ENCODE results near the gene PDCD7. TPM values are rescaled to one million over a fixed set of nuclear protein-coding genes. Genes with fewer than 3 reads are reported as not detected.
"Not testable (repeated sequence)": the region's sequence is repeated elsewhere in the genome, so short reads cannot be mapped to it uniquely, and the experiment has no call there.

Gene PDCD7
- total RNA-seq, 1 experiment from 2014 or later = 26.2 TPM

DNA sequence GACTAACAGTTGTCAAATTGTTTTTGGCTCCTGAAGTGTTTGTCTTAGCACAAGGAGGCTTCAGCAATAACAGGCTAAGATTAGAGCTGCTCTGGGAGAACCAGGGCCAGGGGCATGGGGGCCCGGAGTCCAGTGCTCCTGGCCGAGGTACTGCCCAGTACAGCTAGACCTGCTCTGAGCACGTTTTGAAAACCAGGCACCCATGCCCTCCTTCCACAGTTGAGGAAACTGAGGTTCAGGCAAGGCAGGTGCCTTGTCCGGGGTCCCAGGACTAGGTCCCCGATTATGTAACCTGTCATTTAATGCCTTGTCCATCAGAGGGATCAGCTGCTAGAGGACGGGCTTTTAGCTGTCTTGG is 37.9 kb downstream of the PDCD7 start:
- Histone ChIP-seq H3K4me3 (ENCODE audit: low read depth, low read length) (no peak overlapping the region), H3K9me3 (no peaks in the 10 kb centered on the region), H3K27me3 (replicated peaks; ENCODE audit: control insufficient read depth, insufficient read depth, low read length) (no peaks in the 10 kb centered on the region), H3K4me1 (peaks cover 20% of the 10 kb centered on the region), H3K36me3 (ENCODE audit: control insufficient read depth, insufficient read depth, low read length) (no peaks in the 10 kb centered on the region; the same call in 1 of the 2 replicates)
- peaks cover 7% of the 10 kb centered on the region for H3K4me1 Mint-ChIP-seq (ENCODE audit: low read depth, unreplicated experiment)
- H3K27me3 Mint-ChIP-seq (ENCODE audit: insufficient read depth, unreplicated experiment) = no peaks in the 10 kb centered on the region
- H3K9me3 Mint-ChIP-seq (ENCODE audit: unreplicated experiment) = no peaks in the 10 kb centered on the region
- ChIA-PET CTCF (interaction anchor here (0.5 to 1.8 kb wide), 3 partner anchors 9 to 62 kb away, joined by 3 to 7 read pairs (median 4); no protein-coding TSS in a partner anchor), POLR2A (interaction anchor here (0.8 kb wide), 1 partner anchor 41 kb away, joined by 3 read pairs; no protein-coding TSS in a partner anchor)
- H3K4me3 Mint-ChIP-seq (ENCODE audit: unreplicated experiment) = no peak overlapping the region
- peaks cover 6% of the 10 kb centered on the region for H3K36me3 Mint-ChIP-seq (ENCODE audit: insufficient read depth, unreplicated experiment)
- TF ChIP-seq, protein P1, sequence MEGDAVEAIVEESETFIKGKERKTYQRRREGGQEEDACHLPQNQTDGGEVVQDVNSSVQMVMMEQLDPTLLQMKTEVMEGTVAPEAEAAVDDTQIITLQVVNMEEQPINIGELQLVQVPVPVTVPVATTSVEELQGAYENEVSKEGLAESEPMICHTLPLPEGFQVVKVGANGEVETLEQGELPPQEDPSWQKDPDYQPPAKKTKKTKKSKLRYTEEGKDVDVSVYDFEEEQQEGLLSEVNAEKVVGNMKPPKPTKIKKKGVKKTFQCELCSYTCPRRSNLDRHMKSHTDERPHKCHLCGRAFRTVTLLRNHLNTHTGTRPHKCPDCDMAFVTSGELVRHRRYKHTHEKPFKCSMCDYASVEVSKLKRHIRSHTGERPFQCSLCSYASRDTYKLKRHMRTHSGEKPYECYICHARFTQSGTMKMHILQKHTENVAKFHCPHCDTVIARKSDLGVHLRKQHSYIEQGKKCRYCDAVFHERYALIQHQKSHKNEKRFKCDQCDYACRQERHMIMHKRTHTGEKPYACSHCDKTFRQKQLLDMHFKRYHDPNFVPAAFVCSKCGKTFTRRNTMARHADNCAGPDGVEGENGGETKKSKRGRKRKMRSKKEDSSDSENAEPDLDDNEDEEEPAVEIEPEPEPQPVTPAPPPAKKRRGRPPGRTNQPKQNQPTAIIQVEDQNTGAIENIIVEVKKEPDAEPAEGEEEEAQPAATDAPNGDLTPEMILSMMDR (IDR thresholded peaks at IDR 0.05; ENCODE audit: insufficient read depth in 1 of 2, low read depth in 1 of 2, low read length in 1 of 2, severe bottlenecking in 1 of 2, unreplicated experiment in 1 of 2) = no peak
- no peak for DNase-seq
- intact Hi-C loops (cut with micrococcal nuclease; ENCODE audit: unreplicated experiment) = no loop called here
- no TSS peak for BruUV-seq (replicated peaks)
- no peak overlapping the region for H3K27ac Mint-ChIP-seq (ENCODE audit: unreplicated experiment)

DNA sequence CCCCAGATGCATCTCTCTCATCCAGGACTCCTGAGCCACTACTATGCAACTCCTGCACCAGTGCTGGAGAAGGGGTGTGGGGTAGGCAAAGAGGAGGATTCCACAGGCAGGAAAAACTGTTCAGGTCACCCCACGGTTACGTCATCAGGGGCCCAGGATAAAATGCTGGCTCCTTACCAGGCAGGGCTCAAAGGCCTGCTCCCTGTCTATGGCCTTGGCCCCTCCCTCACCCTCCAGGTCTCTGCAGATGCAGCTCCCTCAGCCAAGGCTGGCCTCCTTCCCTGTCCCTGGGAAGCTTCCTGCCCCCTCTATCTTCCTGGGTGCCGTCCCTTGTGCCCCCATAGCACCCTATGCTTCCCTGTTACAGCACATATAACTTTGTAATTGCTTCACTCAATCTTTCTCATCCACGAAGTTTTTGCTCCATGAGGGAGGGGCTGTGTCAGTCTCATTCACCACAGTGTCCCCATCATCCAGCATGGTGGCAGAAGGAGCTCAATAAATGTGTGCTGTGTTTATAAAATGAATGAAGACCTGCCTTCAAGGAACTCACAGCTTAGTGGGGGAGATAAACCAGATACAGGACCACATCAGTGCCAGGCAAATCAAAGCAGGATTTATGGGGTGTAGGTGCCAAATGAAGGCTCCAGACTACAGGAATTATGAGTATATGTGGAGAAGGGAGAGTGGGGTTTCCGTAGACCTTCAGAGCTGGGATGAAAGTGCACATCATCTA is 38.4 kb downstream of the PDCD7 start:
- Histone ChIP-seq H3K36me3 (ENCODE audit: control insufficient read depth, insufficient read depth, low read length) (no peaks in the 10 kb centered on the region), H3K27me3 (replicated peaks; ENCODE audit: control insufficient read depth, insufficient read depth, low read length) (no peaks in the 10 kb centered on the region), H3K4me3 (ENCODE audit: low read depth, low read length) (no peak overlapping the region), H3K4me1 (peaks cover 26% of the 10 kb centered on the region), H3K9me3 (no peaks in the 10 kb centered on the region)
- Mint-ChIP-seq H3K27ac (ENCODE audit: unreplicated experiment) (peak overlapping the region; percentile 23), H3K4me3 (ENCODE audit: unreplicated experiment) (no peak overlapping the region), H3K36me3 (ENCODE audit: insufficient read depth, unreplicated experiment) (peaks cover 6% of the 10 kb centered on the region), H3K9me3 (ENCODE audit: unreplicated experiment) (no peaks in the 10 kb centered on the region), H3K27me3 (ENCODE audit: insufficient read depth, unreplicated experiment) (no peaks in the 10 kb centered on the region), H3K4me1 (ENCODE audit: low read depth, unreplicated experiment) (peaks cover 7% of the 10 kb centered on the region)
- POLR2A ChIA-PET = interaction anchor here (0.8 kb wide), 1 partner anchor 41 kb away, joined by 3 read pairs; no protein-coding TSS in a partner anchor
- intact Hi-C loops (cut with micrococcal nuclease; ENCODE audit: unreplicated experiment) = no loop called here
- TF ChIP-seq, protein P1 (IDR thresholded peaks at IDR 0.05; ENCODE audit: insufficient read depth in 1 of 2, low read depth in 1 of 2, low read length in 1 of 2, severe bottlenecking in 1 of 2, unreplicated experiment in 1 of 2) = no peak
- CTCF ChIA-PET = interaction anchor here (0.8 to 1.8 kb wide), 2 partner anchors 8 to 61 kb away, joined by 4 to 7 read pairs; no protein-coding TSS in a partner anchor
- BruUV-seq (replicated peaks) = no TSS peak
- peak; percentile 29 to 58 for DNase-seq

DNA sequence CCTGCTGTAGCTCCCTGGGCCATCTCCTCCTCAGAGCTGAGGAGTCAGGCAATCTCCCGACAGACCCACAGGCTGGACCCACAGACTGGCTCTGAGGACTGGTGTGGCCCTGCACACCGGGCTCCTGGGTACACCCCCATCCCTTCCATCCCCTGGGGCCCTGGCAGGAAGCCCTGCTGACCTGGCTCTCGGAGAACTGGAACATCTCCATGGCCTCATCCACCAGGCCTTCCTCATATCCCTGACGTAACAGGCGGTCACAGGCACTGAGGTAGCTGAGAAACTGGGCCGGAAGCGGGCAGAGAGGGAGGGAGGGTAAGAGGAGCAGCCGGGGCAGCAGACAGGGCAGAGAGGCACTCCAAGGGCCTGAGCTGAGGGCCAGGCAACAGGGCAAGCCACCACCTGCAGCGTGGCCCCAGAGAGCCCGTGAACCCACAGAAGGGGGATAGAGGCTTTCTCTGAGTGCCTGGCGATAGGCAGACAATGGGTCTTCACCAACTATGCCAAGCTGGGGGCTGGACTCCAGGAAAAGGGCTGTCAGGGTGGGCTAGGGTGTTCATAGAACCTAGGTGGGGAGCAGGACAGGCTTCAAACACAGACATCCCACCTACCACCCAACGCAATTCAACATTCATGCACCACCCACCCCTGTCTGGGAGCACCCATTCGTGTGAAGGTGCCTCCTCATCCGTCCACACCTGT is 39.2 kb downstream of the PDCD7 start:
- Mint-ChIP-seq H3K4me1 (ENCODE audit: low read depth, unreplicated experiment) (peaks cover 8% of the 10 kb centered on the region), H3K9me3 (ENCODE audit: unreplicated experiment) (no peaks in the 10 kb centered on the region), H3K4me3 (ENCODE audit: unreplicated experiment) (no peak overlapping the region), H3K27me3 (ENCODE audit: insufficient read depth, unreplicated experiment) (no peaks in the 10 kb centered on the region), H3K27ac (ENCODE audit: unreplicated experiment) (peak overlapping the region; percentile 16), H3K36me3 (ENCODE audit: insufficient read depth, unreplicated experiment) (peaks cover 7% of the 10 kb centered on the region)
- ChIA-PET CTCF (interaction anchor here (1.8 kb wide), 1 partner anchor 7 kb away, joined by 7 read pairs; no protein-coding TSS in a partner anchor), POLR2A (no interaction called here)
- no peak for DNase-seq
- intact Hi-C loops (cut with micrococcal nuclease; ENCODE audit: unreplicated experiment) = no loop called here
- Histone ChIP-seq H3K27me3 (replicated peaks; ENCODE audit: control insufficient read depth, insufficient read depth, low read length) (no peaks in the 10 kb centered on the region), H3K4me1 (peaks cover 33% of the 10 kb centered on the region), H3K36me3 (ENCODE audit: control insufficient read depth, insufficient read depth, low read length) (no peaks in the 10 kb centered on the region), H3K4me3 (ENCODE audit: low read depth, low read length) (no peak overlapping the region), H3K9me3 (no peaks in the 10 kb centered on the region)
- BruUV-seq (replicated peaks) = no TSS peak
- TF ChIP-seq, protein P1 (IDR thresholded peaks at IDR 0.05; ENCODE audit: insufficient read depth in 1 of 2, low read depth in 1 of 2, low read length in 1 of 2, severe bottlenecking in 1 of 2, unreplicated experiment in 1 of 2) = no peak

DNA sequence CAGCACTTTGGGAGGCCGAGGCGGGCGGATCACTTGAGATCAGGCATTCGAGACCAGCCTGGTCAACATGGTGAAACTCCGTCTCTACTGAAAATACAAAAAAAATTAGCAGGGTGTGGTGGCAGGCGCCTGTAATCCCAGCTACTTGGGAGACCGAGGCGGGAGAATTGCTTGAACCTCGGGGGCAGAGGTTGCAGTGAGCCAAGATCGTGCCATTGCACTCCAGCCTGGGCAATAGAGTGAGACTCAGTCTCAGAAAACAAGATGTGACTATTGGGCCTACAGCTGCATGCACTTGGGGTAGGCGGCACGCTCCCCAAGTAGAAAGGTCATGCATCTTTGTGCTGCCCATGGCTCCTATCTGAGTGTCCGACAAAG is 39.8 kb downstream of the PDCD7 start:
- H3K4me3 Mint-ChIP-seq (ENCODE audit: unreplicated experiment); H3K9me3 ChIP-seq; H3K36me3 ChIP-seq (ENCODE audit: control insufficient read depth, insufficient read depth, low read length); CTCF ChIA-PET; H3K4me3 ChIP-seq (ENCODE audit: low read depth, low read length); intact Hi-C loops (cut with micrococcal nuclease; ENCODE audit: unreplicated experiment); H3K9me3 Mint-ChIP-seq (ENCODE audit: unreplicated experiment); POLR2A ChIA-PET; DNase-seq; H3K27me3 Mint-ChIP-seq (ENCODE audit: insufficient read depth, unreplicated experiment); BruUV-seq (replicated peaks); H3K27me3 ChIP-seq (replicated peaks; ENCODE audit: control insufficient read depth, insufficient read depth, low read length); H3K27ac Mint-ChIP-seq (ENCODE audit: unreplicated experiment): not testable (repeated sequence)
- H3K4me1 ChIP-seq = peaks cover 40% of the 10 kb centered on the region
- Mint-ChIP-seq H3K4me1 (ENCODE audit: low read depth, unreplicated experiment) (peaks cover 14% of the 10 kb centered on the region), H3K36me3 (ENCODE audit: insufficient read depth, unreplicated experiment) (peaks cover 14% of the 10 kb centered on the region)
